ENCODE results near the gene PARL.

- TF ChIP-seq CTCF (conservative IDR thresholded peaks at IDR 0.05; ENCODE audit: low read depth, low read length) (no peak), EZH2 (IDR thresholded peaks at IDR 0.05; ENCODE audit: borderline replicate concordance, low read depth, low read length, poor library complexity, severe bottlenecking) (no peak)
These were observed 85.2 kb downstream of the PARL start for GRCh38 chr3:183799461-183799860.
